ENCODE data around the gene GP9. TPM values are rescaled to one million over a fixed set of nuclear protein-coding genes. Genes with fewer than 3 reads are reported as not detected.
A peak's percentile ranks its signal among the peaks of the same experiment; 100 is the strongest.

Gene GP9
- total and polyA plus RNA-seq, 8 donors: not detected

GRCh38 chr3:129054605-129055104 is 5.9 kb upstream of the GP9 start:
- Histone ChIP-seq H3K4me1 (peaks cover 50 to 86% (median 68%) of the 10 kb centered on the region in 4 donors), H3K27me3 (no peaks in the 10 kb centered on the region), H3K36me3 (no peaks in the 10 kb centered on the region), H3K9me3 (no peaks in the 10 kb centered on the region), H3K27ac (peak overlapping the region; percentile 76 to 93 (median 87)), H3K4me3 (no peak overlapping the region)
- WGBS, 5 donors: 24 to 66% (median 44%) methylated on average over 3 of the region's 3 CpGs
- no peak for TF ChIP-seq EP300 (IDR thresholded peaks at IDR 0.05)
- TF ChIP-seq POLR2A (IDR thresholded peaks at IDR 0.05): no peak
- TF ChIP-seq POLR2AphosphoS5 (IDR thresholded peaks at IDR 0.05): peak in 1 of 3 donors; percentile 36
- peak in 1 of 7 experiments; percentile 6 for TF ChIP-seq CTCF (IDR thresholded peaks at IDR 0.05)
- intact Hi-C loops (cut with DNase I; ENCODE audit: low total_unique reads): no loop called here
- DNase-seq: peak in 1 of 2 donors; percentile 90

- H3K27ac ChIP-seq: peak overlapping the region; percentile 49 to 91 (median 85)
- intact Hi-C loops (cut with DNase I; ENCODE audit: low total_unique reads): no loop called here
- peaks cover 47 to 74% (median 61%) of the 10 kb centered on the region in 4 donors for H3K4me1 ChIP-seq
- peak in 1 of 2 donors; percentile 55 for DNase-seq
- H3K36me3 ChIP-seq: no peaks in the 10 kb centered on the region
- 28 to 54% (median 39%) methylated on average over 9 of the region's 9 CpGs for WGBS, 5 donors
- TF ChIP-seq CTCF (IDR thresholded peaks at IDR 0.05): no peak
- no peak for TF ChIP-seq POLR2A (IDR thresholded peaks at IDR 0.05)
- TF ChIP-seq EP300 (IDR thresholded peaks at IDR 0.05): no peak
- TF ChIP-seq POLR2AphosphoS5 (IDR thresholded peaks at IDR 0.05): no peak
- H3K27me3 ChIP-seq: no peaks in the 10 kb centered on the region
- H3K4me3 ChIP-seq: no peak overlapping the region
- no peaks in the 10 kb centered on the region for H3K9me3 ChIP-seq
Observed at GRCh38 chr3:129056451-129057173, 4.0 kb upstream of the GP9 start.

- Histone ChIP-seq H3K9me3 (no peaks in the 10 kb centered on the region), H3K36me3 (no peaks in the 10 kb centered on the region), H3K4me3 (no peak overlapping the region), H3K4me1 (peaks cover 41 to 68% (median 55%) of the 10 kb centered on the region in 4 donors), H3K27me3 (no peaks in the 10 kb centered on the region), H3K27ac (peak overlapping the region in 4 of 5 donors; percentile 76 to 91 (median 86))
- DNase-seq: no peak
- 90 to 93% (median 92%) methylated on average over 4 of the region's 4 CpGs for WGBS, 5 donors
- intact Hi-C loops (cut with DNase I; ENCODE audit: low total_unique reads): no loop called here
- no peak for TF ChIP-seq POLR2AphosphoS5 (IDR thresholded peaks at IDR 0.05)
- TF ChIP-seq EP300 (IDR thresholded peaks at IDR 0.05): no peak
- no peak for TF ChIP-seq CTCF (IDR thresholded peaks at IDR 0.05)
- no peak for TF ChIP-seq POLR2A (IDR thresholded peaks at IDR 0.05)
Observed at GRCh38 chr3:129057249-129057648, 3.3 kb upstream of the GP9 start.

GRCh38 chr3:129058441-129059200 is 2.0 kb upstream of the GP9 start:
- Histone ChIP-seq H3K9me3 (no peaks in the 10 kb centered on the region), H3K36me3 (no peaks in the 10 kb centered on the region), H3K4me1 (peaks cover 28 to 54% (median 41%) of the 10 kb centered on the region in 4 donors), H3K27me3 (no peaks in the 10 kb centered on the region), H3K27ac (peak overlapping the region; percentile 22 to 68 (median 44)), H3K4me3 (no peak overlapping the region)
- no peak for TF ChIP-seq POLR2A (IDR thresholded peaks at IDR 0.05)
- no peak for TF ChIP-seq EP300 (IDR thresholded peaks at IDR 0.05)
- no peak for TF ChIP-seq POLR2AphosphoS5 (IDR thresholded peaks at IDR 0.05)
- no peak for TF ChIP-seq CTCF (IDR thresholded peaks at IDR 0.05)
- DNase-seq: peak; percentile 59 to 73
- WGBS, 5 donors: 32 to 66% (median 35%) methylated on average over 3 to 4 of the region's 4 CpGs
- intact Hi-C loops (cut with DNase I; ENCODE audit: low total_unique reads): no loop called here
